Ectodermal cell (in vitro differentiated cells): ENCODE results near the gene HP1BP3.
"Not testable (repeated sequence)": the region's sequence is repeated elsewhere in the genome, so short reads cannot be mapped to it uniquely, and the experiment has no call there.

Experiments used
- H3K27ac ChIP-seq: 2 replicates; pipeline ENCODE4 v1.7.0; 2013; ENCODE audit warnings: mild to moderate bottlenecking, low read depth, low read length; ENCODE audit not compliant: insufficient read depth, poor library complexity, severe bottlenecking
- H3K27me3 ChIP-seq: 2 replicates; pipeline ENCODE4 v1.7.0; 2013; ENCODE audit warnings: mild to moderate bottlenecking, low read length; ENCODE audit not compliant: insufficient read depth, control insufficient read depth, poor library complexity, severe bottlenecking
- H3K36me3 ChIP-seq: one replicate; pipeline ENCODE4 v1.7.0; 2013; ENCODE audit warnings: low read length; ENCODE audit not compliant: control insufficient read depth, insufficient read depth
- H3K4me1 ChIP-seq: one replicate; pipeline ENCODE4 v1.7.0; 2013; ENCODE audit warnings: low read length; ENCODE audit not compliant: control insufficient read depth, insufficient read depth
- H3K4me3 ChIP-seq: 2 replicates; pipeline ENCODE4 v1.7.0; 2013; ENCODE audit warnings: low read depth, low read length, control low read depth; ENCODE audit not compliant: insufficient read depth
- H3K9me3 ChIP-seq: 2 replicates; pipeline ENCODE4 v1.7.0; 2013; ENCODE audit warnings: mild to moderate bottlenecking, low read length, moderate library complexity; ENCODE audit not compliant: control insufficient read depth
- WGBS, 2 experiments: methylation state at CpG; one replicate each; pipeline ENCODE4 v1.1.7; 2013; ENCODE audit warnings: missing lambda C conversion rate in 2 of 2; 5-methylcytosine and 5-hydroxymethylcytosine counted together

The HP1BP3 gene

DNA sequence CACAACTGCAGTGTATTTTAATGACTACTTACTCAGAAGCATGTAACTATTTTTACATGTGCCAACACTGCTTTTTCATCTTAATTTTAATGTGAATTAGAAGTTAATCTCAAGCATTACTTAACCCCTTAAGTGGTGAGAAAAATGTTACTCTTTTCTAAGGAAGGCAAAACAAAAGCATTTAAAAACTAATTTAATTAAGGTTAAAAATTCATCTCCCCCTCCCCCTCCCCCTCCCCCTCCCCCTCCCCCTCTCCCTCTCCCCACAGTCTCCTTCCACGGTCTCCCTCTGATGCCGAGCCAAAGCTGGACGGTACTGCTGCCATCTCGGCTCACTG, 27.4 kb upstream of the HP1BP3 start:
- H3K36me3 ChIP-seq = peaks cover 26% of the 10 kb centered on the region
- H3K4me1 ChIP-seq = no peaks in the 10 kb centered on the region
- no peak overlapping the region for H3K27ac ChIP-seq
- H3K4me3 ChIP-seq = no peak overlapping the region
- WGBS, 2 experiments = no CpG with 5 or more reads among the region's 4 CpGs
- no peaks in the 10 kb centered on the region for H3K9me3 ChIP-seq
- no peaks in the 10 kb centered on the region for H3K27me3 ChIP-seq

DNA sequence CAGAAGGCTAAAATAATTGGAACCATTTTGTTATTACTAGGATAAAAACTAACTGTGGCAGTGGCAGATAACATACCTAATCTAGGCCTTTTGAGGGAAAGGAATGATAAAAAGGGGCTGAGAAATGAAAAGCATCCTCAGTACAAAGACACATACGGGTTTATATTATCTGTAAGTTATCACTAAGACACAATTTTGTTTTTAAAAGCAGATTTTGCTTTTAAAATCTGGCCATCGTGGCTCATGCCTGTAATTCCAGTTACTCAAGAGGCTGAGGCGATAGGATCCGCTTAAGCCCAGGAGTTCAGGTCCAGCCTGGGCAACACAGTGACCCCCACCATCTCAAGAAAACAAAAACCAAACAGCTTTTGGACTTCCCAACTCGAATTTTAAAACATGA, 24.8 kb upstream of the HP1BP3 start:
- no peaks in the 10 kb centered on the region for H3K27me3 ChIP-seq
- H3K4me3 ChIP-seq = no peak overlapping the region
- H3K27ac ChIP-seq = no peak overlapping the region
- no peaks in the 10 kb centered on the region for H3K9me3 ChIP-seq
- no peaks in the 10 kb centered on the region for H3K4me1 ChIP-seq
- peaks cover 9% of the 10 kb centered on the region for H3K36me3 ChIP-seq
- WGBS, 2 experiments = 95 to 96% methylated on average over 4 to 5 of the region's 5 CpGs

DNA sequence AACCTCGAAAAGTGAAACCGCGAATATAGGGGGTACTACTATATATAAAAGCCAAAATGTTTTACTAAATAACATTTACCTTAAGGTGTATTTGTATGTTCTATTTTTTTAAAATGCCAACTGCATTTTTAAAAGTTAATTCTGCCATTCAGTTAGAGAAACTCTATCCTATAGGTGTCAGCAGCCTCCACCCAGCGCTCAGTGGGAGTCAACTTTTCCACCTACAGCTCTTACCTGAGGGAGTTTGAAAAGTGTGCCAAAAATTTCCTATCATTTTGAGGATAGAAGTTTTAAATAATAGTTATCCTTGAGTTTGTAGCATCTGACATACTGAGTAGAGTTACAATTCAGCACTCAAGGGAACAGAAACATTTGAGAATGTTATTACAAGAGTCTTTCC, 6.1 kb upstream of the HP1BP3 start:
- H3K4me1 ChIP-seq = no peaks in the 10 kb centered on the region
- H3K4me3 ChIP-seq = no peak overlapping the region
- H3K9me3 ChIP-seq = no peaks in the 10 kb centered on the region
- H3K36me3 ChIP-seq = no peaks in the 10 kb centered on the region
- H3K27me3 ChIP-seq = no peaks in the 10 kb centered on the region
- WGBS, 2 experiments = 80 to 100% methylated on average over 1 of the region's 4 CpGs
- H3K27ac ChIP-seq = no peak overlapping the region

DNA sequence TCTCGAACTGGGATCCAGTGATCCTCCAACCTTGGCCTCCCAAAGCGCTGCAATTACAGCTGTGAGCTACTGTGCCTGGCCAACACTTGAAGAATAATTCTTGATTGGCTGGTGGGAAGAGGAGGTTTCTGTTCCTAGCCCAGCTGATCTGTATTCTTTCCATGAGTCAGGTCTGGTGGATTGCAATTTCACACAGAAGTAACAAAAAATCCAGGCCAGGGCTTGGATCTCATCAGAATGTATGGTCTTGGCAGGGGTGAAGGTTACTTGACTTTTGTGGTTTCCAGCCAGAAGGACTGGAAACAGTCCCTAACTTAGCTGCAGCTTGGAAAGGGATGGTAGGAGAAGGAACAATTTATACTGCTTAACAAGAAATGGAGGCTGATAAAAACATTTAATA, 5.1 kb upstream of the HP1BP3 start:
- WGBS, 2 experiments = 90 to 96% methylated on average over 2 of the region's 2 CpGs

DNA sequence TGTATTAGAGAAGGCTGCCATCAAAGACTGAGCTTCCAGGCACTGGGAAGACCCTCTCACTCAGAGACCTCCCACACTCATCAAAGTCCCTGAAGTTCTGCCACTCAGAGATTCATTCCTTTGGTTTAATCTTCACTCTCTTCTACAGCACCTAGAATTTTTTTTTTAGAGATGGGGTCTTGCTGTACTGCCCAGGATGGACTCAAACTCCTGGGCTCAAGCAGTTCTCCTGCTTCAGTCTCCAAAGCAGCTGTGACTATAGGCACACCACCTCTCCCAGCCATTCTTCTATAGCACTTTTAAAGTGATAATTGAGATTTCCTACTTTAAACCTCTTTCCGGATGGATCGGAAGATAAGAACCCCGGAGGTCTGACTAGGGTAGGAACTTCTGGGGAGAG, 3.7 kb upstream of the HP1BP3 start:
- H3K27me3 ChIP-seq = no peaks in the 10 kb centered on the region
- H3K27ac ChIP-seq = no peak overlapping the region
- H3K9me3 ChIP-seq = no peaks in the 10 kb centered on the region
- H3K4me3 ChIP-seq = no peak overlapping the region
- H3K4me1 ChIP-seq = no peaks in the 10 kb centered on the region
- H3K36me3 ChIP-seq = no peaks in the 10 kb centered on the region
- WGBS, 2 experiments = 95% methylated on average over 3 of the region's 3 CpGs

More for the DNA sequence above, 5.1 kb upstream of the HP1BP3 start:
- no peak overlapping the region for H3K4me3 ChIP-seq
- no peaks in the 10 kb centered on the region for H3K4me1 ChIP-seq
- no peaks in the 10 kb centered on the region for H3K9me3 ChIP-seq
- no peaks in the 10 kb centered on the region for H3K36me3 ChIP-seq
- no peaks in the 10 kb centered on the region for H3K27me3 ChIP-seq
- H3K27ac ChIP-seq = no peak overlapping the region

DNA sequence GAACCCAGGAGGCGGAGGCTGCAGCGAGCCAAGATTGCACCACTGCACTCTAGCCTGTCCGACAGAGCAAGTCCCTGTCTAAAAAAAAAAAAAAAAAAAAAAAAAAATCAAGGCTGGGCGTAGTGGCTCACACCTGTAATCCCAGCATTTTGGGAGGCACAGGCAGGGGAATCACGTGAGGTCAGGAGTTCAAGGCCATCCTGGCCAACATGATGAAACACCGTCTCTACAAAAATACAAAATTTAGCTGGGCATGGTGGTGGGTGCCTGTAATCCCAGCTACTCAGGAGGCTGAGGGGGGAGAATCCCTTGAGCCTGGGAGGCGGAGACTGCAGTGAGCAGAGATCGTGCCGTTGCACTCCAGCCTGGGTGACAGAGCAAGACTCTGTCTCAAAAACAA, 2.5 kb upstream of the HP1BP3 start:
- not testable (repeated sequence) for H3K4me3 ChIP-seq, H3K36me3 ChIP-seq, H3K27ac ChIP-seq, H3K4me1 ChIP-seq, H3K9me3 ChIP-seq, H3K27me3 ChIP-seq
- WGBS, 2 experiments = 93% methylated on average over 9 of the region's 9 CpGs

DNA sequence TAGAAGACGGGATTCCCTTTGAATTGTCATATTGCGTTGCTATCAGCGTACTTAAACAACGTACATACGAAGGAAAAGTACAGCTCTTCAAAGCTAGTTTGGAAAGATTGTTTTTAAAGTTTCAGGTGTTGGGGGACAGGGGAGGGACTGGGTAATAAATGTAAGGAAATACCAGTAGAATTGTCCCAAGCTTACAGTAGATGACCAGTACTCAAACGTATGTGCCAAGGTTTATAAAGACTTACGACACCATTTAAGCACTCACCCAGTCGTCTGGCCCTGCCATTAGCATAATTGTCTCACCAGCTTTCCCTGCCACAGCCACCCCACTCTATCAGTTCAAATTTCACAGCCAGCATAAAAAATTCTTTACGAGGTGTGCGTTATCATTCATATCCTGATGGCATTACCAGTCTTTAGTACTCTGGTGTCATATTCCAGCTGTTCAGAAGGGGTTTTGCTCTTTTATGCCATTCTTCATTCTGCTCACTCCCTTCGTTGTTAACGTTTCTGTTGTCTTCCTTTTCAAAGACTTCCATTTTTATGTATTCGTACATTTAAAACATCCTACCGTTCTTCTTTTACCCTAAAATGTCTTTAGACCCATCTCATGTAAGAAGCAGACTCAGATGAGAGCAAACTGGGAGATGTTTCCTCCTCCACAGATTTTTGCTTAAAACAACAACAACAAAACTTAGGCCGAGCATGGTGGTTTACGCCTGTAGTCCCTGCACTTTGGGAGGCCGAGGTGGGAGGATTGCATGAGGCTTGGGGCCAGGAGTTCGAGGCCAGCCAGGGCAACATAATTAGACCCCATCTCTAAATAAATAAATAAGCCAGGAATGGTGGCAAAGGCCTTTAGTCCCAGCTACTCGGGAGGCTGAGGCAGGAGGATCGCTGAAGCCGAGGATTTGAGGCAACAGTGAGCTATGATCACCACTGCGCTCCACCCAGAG, 1.0 kb upstream of the HP1BP3 start:
- Histone ChIP-seq H3K27me3 (no peaks in the 10 kb centered on the region), H3K4me1 (no peaks in the 10 kb centered on the region), H3K36me3 (no peaks in the 10 kb centered on the region), H3K9me3 (no peaks in the 10 kb centered on the region), H3K4me3 (peak overlapping the region; percentile 97), H3K27ac (peak overlapping the region; percentile 98)
- WGBS, 2 experiments = 50 to 52% methylated on average over 22 of the region's 22 CpGs

DNA sequence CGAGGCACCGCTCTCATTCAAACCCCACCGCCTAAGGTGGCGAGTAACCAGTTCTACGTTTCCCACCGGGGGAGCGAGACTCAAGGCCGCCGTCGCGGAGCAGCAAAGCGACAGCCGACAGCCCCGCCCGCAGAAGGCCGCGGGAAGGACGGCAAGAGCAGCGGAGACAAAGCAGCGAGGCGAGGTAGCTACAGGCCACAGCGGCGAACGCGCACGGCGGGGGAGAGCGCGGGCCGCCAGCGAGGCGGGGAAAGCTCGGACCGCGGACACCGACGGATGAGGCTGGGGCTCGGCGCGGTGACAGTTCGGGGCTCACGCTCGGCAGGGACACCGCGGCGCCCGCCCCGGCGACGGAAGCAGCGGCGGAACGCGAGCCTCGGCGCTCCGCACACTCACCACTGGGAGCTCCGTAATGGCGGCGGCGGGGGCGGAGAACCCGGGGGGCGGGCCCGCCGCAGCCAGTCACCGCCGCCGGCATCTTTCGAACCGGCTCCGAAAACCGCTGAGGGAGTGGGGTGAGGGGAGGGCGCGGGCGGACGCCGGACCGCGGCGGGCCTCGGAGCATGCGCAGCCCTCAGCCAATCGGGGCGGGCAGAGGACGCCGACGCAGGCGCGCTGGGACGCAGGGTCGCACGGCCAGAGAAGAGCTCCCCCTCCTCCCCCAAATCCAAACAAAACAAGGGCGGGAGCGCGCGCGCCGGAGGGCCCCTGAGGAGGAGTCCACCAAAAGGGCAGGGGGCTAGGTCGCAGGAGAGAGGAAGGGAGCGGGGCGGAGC, 666 bp downstream of the HP1BP3 start:
- Histone ChIP-seq H3K36me3 (no peaks in the 10 kb centered on the region), H3K27me3 (no peaks in the 10 kb centered on the region), H3K9me3 (no peaks in the 10 kb centered on the region), H3K27ac (peak overlapping the region; percentile 98), H3K4me1 (no peaks in the 10 kb centered on the region), H3K4me3 (peak overlapping the region; percentile 97)
- WGBS, 2 experiments = 1% methylated on average over 102 of the region's 102 CpGs

DNA sequence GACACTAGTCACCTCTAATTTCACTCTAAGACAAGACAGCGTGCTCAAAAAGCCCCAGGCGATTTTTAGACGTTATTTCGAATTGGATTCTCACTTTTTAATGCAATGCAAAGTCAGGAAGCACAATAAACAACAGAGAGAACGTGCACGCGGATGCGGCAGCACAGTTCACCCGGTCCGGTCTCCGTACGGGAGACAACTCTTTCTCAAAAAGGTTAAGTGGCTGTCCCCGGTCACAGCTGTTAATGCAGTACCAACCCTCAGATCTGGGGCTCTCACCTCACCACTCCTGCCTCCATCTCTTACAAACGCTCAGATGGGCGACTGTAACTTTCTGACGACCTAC, 1.2 kb downstream of the HP1BP3 start:
- peak overlapping the region; percentile 97 for H3K4me3 ChIP-seq
- WGBS, 2 experiments = 0% methylated on average over 16 of the region's 16 CpGs
- no peaks in the 10 kb centered on the region for H3K27me3 ChIP-seq
- no peaks in the 10 kb centered on the region for H3K36me3 ChIP-seq
- H3K27ac ChIP-seq = peak overlapping the region; percentile 98
- H3K9me3 ChIP-seq = no peaks in the 10 kb centered on the region
- peaks cover 4% of the 10 kb centered on the region for H3K4me1 ChIP-seq

DNA sequence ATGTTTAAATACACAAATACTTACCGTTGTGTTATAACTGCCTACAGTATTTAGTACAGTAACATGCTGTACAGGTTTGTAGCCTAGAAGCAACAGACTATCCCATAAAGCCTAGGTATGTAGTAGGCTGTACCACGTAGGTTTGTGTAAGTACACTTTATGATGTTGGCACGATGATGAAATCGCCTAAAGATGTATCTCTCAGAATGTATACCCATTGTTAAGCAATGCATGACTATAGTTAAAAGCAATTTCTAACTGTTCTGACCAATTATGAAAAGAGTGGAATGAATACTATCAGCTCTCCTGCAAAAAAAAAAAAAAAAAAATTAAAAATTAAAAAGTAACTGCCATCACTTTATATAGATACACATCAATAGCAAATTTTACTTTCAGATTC, 11.4 kb downstream of the HP1BP3 start:
- no peak overlapping the region for H3K4me3 ChIP-seq
- peaks cover 57% of the 10 kb centered on the region for H3K36me3 ChIP-seq
- WGBS, 2 experiments = 87 to 99% methylated on average over 4 of the region's 4 CpGs
- no peak overlapping the region for H3K27ac ChIP-seq
- H3K27me3 ChIP-seq = no peaks in the 10 kb centered on the region
- no peaks in the 10 kb centered on the region for H3K9me3 ChIP-seq
- no peaks in the 10 kb centered on the region for H3K4me1 ChIP-seq
